Esophagus muscularis mucosa (tissue), 3 donors: ENCODE results near the gene ITGB5.

Source experiments
- CTCF ChIP-seq, 3 experiments: fragments of 200-600 bp in 2 of 3; fragments of 450-650 bp in 1 of 3; sonication (generic) in 2 of 3; IDR thresholded peaks; one replicate each; pipeline ENCODE4 v1.5.1; 2017 to 2019; ENCODE audit warnings: antibody characterized with exemption in 3 of 3, mild to moderate bottlenecking in 2 of 3, moderate library complexity in 1 of 3
- POLR2A ChIP-seq: fragments of 450-650 bp; IDR thresholded peaks from one replicate; pipeline ENCODE4 v1.6.1; 2017; ENCODE audit warnings: antibody characterized with exemption, moderate library complexity, mild to moderate bottlenecking, low read depth
- POLR2AphosphoS5 ChIP-seq, 2 donors: sonication (generic); formaldehyde crosslinking; IDR thresholded peaks; one replicate each; pipeline ENCODE4 v1.6.1; 2017; ENCODE audit warnings: antibody characterized with exemption in 2 of 2

- no peak for TF ChIP-seq CTCF (IDR thresholded peaks at IDR 0.05)
- no peak for TF ChIP-seq POLR2A
- no peak for TF ChIP-seq POLR2AphosphoS5 (IDR thresholded peaks at IDR 0.05)
These were observed 156.2 kb downstream of the ITGB5 start for GRCh38 chr3:124730941-124731297.
